ENCODE data around the gene NACC2. TPM values are rescaled to one million over a fixed set of nuclear protein-coding genes. Genes with fewer than 3 reads are reported as not detected.
A peak's percentile ranks its signal among the peaks of the same experiment; 100 is the strongest.

NACC2 gene
- total and polyA plus RNA-seq, 2 donors (not counting 1 experiment from before 2014, with no cell fraction given): 0.34 to 1.9 TPM

- no peak for TF ChIP-seq EZH2 (IDR thresholded peaks at IDR 0.05; ENCODE audit: borderline replicate concordance, insufficient read depth, low read depth, low read length, poor library complexity, severe bottlenecking)
- TF ChIP-seq CTCF (IDR thresholded peaks at IDR 0.05): no peak
- Histone ChIP-seq H3K9ac (ENCODE audit: low read length) (no peak overlapping the region), H3K79me2 (ENCODE audit: control insufficient read depth, insufficient read depth, low read length) (no peaks in the 10 kb centered on the region), H3K27ac (ENCODE audit: low read length in 2 of 2) (no peak overlapping the region), H4K20me1 (ENCODE audit: control insufficient read depth, insufficient read depth, low read length, poor library complexity, severe bottlenecking) (no peaks in the 10 kb centered on the region), H3K9me3 (ENCODE audit: control extremely low read depth in 1 of 3, control insufficient read depth in 2 of 3, insufficient read depth in 1 of 3, low read length in 2 of 3) (no peaks in the 10 kb centered on the region), H3K4me3 (ENCODE audit: control extremely low read depth in 1 of 5, extremely low read depth in 1 of 5, insufficient read depth in 1 of 5, low read depth in 2 of 5, low read length in 4 of 5) (no peak overlapping the region), H3K27me3 (replicated peaks in 1 of 4; ENCODE audit: control extremely low read depth in 1 of 4, control insufficient read depth in 3 of 4, insufficient read depth in 4 of 4, low read length in 3 of 4) (peaks cover 0 to 13% (median 0%) of the 10 kb centered on the region in 4 experiments), H3K4me1 (ENCODE audit: control insufficient read depth in 2 of 2, insufficient read depth in 2 of 2, low read length in 2 of 2) (peaks cover 10 to 15% of the 10 kb centered on the region in 2 donors), H3K4me2 (replicated peaks; ENCODE audit: low read depth, low read length, poor library complexity, severe bottlenecking) (no peak overlapping the region), H2AFZ (ENCODE audit: insufficient read depth, low read depth, low read length, poor library complexity, severe bottlenecking) (no peak overlapping the region), H3K36me3 (replicated peaks in 1 of 2; ENCODE audit: control extremely low read depth in 1 of 2, control insufficient read depth in 1 of 2, extremely low read depth in 1 of 2, insufficient read depth in 2 of 2, low read length in 1 of 2) (no peaks in the 10 kb centered on the region)
- intact Hi-C loops (cut with micrococcal nuclease): no loop called here
- Mint-ChIP-seq H3K4me1 (peaks cover 12% of the 10 kb centered on the region), H3K9me3 (ENCODE audit: insufficient read depth) (no peaks in the 10 kb centered on the region), H3K4me3 (no peak overlapping the region), H3K27ac (no peak overlapping the region), H3K27me3 (peaks cover 5% of the 10 kb centered on the region)
- CTCF ChIA-PET: no interaction called here
- ATAC-seq (ENCODE audit: low read depth): no peak
- WGBS (ENCODE audit: insufficient coverage): 89% methylated on average over 5 of the region's 8 CpGs
- DNase-seq: no peak
- POLR2A ChIA-PET: no interaction called here
Observed at GRCh38 chr9:136077491-136077890, 17.6 kb downstream of the NACC2 start.

DNA sequence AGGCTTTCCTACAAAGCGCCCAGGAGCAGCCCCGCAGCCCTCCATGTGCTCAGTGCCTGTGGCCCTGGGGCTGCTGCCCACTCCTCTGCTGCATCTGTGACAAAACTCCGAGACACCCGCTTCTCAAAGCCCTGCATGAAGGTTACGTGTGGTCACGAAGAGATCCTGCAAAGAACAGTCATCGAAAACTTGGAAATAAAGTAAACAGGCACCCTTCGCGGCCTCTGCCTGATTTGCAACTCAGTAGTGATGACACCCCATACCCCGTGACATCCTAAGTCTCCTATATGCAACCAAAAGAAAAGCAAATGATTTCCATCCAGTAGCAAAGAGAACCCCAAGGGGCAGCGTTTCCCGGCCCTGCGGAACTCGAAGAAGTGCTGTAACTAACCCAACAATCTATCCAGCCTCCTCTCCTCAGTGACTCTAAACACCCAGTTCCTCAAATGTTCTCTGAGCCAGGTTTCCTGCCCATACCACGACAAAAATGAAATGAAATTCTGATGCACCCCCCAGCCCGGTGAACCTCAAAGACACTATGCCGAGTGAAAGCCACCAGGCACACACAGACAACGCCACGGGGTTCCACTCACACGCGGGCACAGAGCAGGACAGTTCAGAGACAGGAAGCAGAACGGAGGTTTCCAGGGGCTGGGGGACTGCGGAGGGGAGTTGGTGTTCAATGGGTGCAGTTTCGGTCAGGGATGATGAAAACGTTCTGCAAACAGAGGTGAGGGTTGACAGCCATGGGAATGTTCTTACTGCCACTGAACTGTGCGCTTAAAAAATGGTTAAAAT, 19.0 kb downstream of the NACC2 start:
- no peak overlapping the region for H3K4me3 ChIP-seq (ENCODE audit: control extremely low read depth in 1 of 5, extremely low read depth in 1 of 5, insufficient read depth in 1 of 5, low read depth in 2 of 5, low read length in 4 of 5)
- ChIA-PET CTCF (no interaction called here), POLR2A (no interaction called here)
- no peaks in the 10 kb centered on the region for H4K20me1 ChIP-seq (ENCODE audit: control insufficient read depth, insufficient read depth, low read length, poor library complexity, severe bottlenecking)
- H3K9ac ChIP-seq (ENCODE audit: low read length): no peak overlapping the region
- no peaks in the 10 kb centered on the region for H3K79me2 ChIP-seq (ENCODE audit: control insufficient read depth, insufficient read depth, low read length)
- Mint-ChIP-seq H3K27ac (peak overlapping the region; percentile 12), H3K4me3 (peak overlapping the region; percentile 66), H3K27me3 (peaks cover 5% of the 10 kb centered on the region), H3K4me1 (peaks cover 12% of the 10 kb centered on the region), H3K9me3 (ENCODE audit: insufficient read depth) (no peaks in the 10 kb centered on the region)
- WGBS (ENCODE audit: insufficient coverage): 11% methylated on average over 26 of the region's 26 CpGs
- H3K36me3 ChIP-seq (replicated peaks in 1 of 2; ENCODE audit: control extremely low read depth in 1 of 2, control insufficient read depth in 1 of 2, extremely low read depth in 1 of 2, insufficient read depth in 2 of 2, low read length in 1 of 2): no peaks in the 10 kb centered on the region
- peaks cover 10 to 15% of the 10 kb centered on the region in 2 donors for H3K4me1 ChIP-seq (ENCODE audit: control insufficient read depth in 2 of 2, insufficient read depth in 2 of 2, low read length in 2 of 2)
- intact Hi-C loops (cut with micrococcal nuclease): no loop called here
- no peak overlapping the region for H3K27ac ChIP-seq (ENCODE audit: low read length in 2 of 2)
- H2AFZ ChIP-seq (ENCODE audit: insufficient read depth, low read depth, low read length, poor library complexity, severe bottlenecking): peak overlapping the region; percentile 54
- peak overlapping the region; percentile 53 for H3K4me2 ChIP-seq (replicated peaks; ENCODE audit: low read depth, low read length, poor library complexity, severe bottlenecking)
- DNase-seq (peak; percentile 34), ATAC-seq (ENCODE audit: low read depth) (no peak)
- no peaks in the 10 kb centered on the region for H3K9me3 ChIP-seq (ENCODE audit: control extremely low read depth in 1 of 3, control insufficient read depth in 2 of 3, insufficient read depth in 1 of 3, low read length in 2 of 3)
- TF ChIP-seq EZH2 (IDR thresholded peaks at IDR 0.05; ENCODE audit: borderline replicate concordance, insufficient read depth, low read depth, low read length, poor library complexity, severe bottlenecking) (no peak), CTCF (IDR thresholded peaks at IDR 0.05) (no peak)
- H3K27me3 ChIP-seq (replicated peaks in 1 of 4; ENCODE audit: control extremely low read depth in 1 of 4, control insufficient read depth in 3 of 4, insufficient read depth in 4 of 4, low read length in 3 of 4): peaks cover 0 to 13% (median 0%) of the 10 kb centered on the region in 4 experiments
